Upper lobe of left lung (tissue), 4 donors: ENCODE results near the gene RPL3.

ENCODE experiments used
- CTCF ChIP-seq, 6 experiments: fragments of 450-650 bp in 4 of 6; fragments of 200-600 bp in 2 of 6; sonication (generic) in 2 of 6; IDR thresholded peaks; one replicate each; pipeline ENCODE4 v1.5.1; 2016 to 2019; ENCODE audit warnings: antibody characterized with exemption in 6 of 6
- POLR2AphosphoS5 ChIP-seq, 2 donors: sonication (generic); formaldehyde crosslinking; IDR thresholded peaks; one replicate each; pipeline ENCODE4 v1.5.1; 2017; ENCODE audit warnings: antibody characterized with exemption in 2 of 2

- TF ChIP-seq POLR2AphosphoS5 (IDR thresholded peaks at IDR 0.05), result no peak
- TF ChIP-seq CTCF (IDR thresholded peaks at IDR 0.05), result no peak
Observed at GRCh38 chr22:39325392-39325932, 6.0 kb upstream of the RPL3 start.
